HepG2 (cell line): ENCODE results near the gene PLEKHN1. TPM values are rescaled to one million over a fixed set of nuclear protein-coding genes. Genes with fewer than 3 reads are reported as not detected.

Experiments used
- DMAP1 ChIP-seq: IDR thresholded peaks from 2 replicates; pipeline ENCODE4 v1.6.1; 2016
- FOXO1 ChIP-seq: sonication (generic); formaldehyde crosslinking; IDR thresholded peaks from 2 replicates; pipeline ENCODE4 v1.4.0; 2020; ENCODE audit warnings: missing genetic modification reagents
- IKZF4 ChIP-seq: sonication (generic); formaldehyde crosslinking; IDR thresholded peaks from 2 replicates; pipeline ENCODE4 v1.5.1; 2020; ENCODE audit warnings: borderline replicate concordance, mild to moderate bottlenecking, low read depth, missing genetic modification reagents; ENCODE audit errors: not compliant biosample characterization
- KDM6A ChIP-seq: IDR thresholded peaks from 2 replicates; pipeline ENCODE4 v1.6.1; 2016; ENCODE audit warnings: low read depth
- PHB2 ChIP-seq: fragments of 450-650 bp; IDR thresholded peaks from 2 replicates; pipeline ENCODE4 v1.6.1; 2018; ENCODE audit not compliant: partially characterized antibody
- RFXANK ChIP-seq: IDR thresholded peaks from 2 replicates; pipeline ENCODE4 v1.6.1; 2016
- ZEB1 ChIP-seq: IDR thresholded peaks from 2 replicates; pipeline ENCODE4 v1.6.1; 2012; ENCODE audit warnings: mild to moderate bottlenecking, low read depth, inconsistent platforms; ENCODE audit not compliant: insufficient replicate concordance
- ZMYM3 ChIP-seq: sonication (generic); formaldehyde crosslinking; IDR thresholded peaks from 2 replicates; pipeline ENCODE4 v1.5.1; 2020; ENCODE audit warnings: mild to moderate bottlenecking, missing genetic modification reagents
- ZNF230 ChIP-seq: sonication (generic); formaldehyde crosslinking; IDR thresholded peaks from 2 replicates; pipeline ENCODE4 v1.4.0; 2020; ENCODE audit warnings: mild to moderate bottlenecking, missing genetic modification reagents
- polyA plus RNA-seq, 8 experiments: library from polyadenylated mRNA; depleted of rRNA in 3 of 8; stranded (reverse) in 7 of 8; unstranded in 1 of 8; fragments of >200 nt; fragmentation: Illumina TruSeq in 4 of 8; extraction: Trizol in 4 of 8; gene quantifications; 2 replicates each; pipeline versions ENCODE4 v1.2.1 to v1.2.3, GENCODE V29; 2011 to 2016; ENCODE audit warnings: low read depth in 4 of 8, missing spikeins in 1 of 8, mixed read lengths in 1 of 8; ENCODE audit not compliant: insufficient read depth in 1 of 8
- total RNA-seq, 5 experiments: library from RNA; depleted of rRNA; stranded (reverse); fragments of >200 nt; fragmentation: Illumina TruSeq; extraction: Trizol; gene quantifications; 2 replicates each; pipeline ENCODE4 v1.2.3, GENCODE V29; 2016; ENCODE audit warnings: low read depth in 1 of 5
- TF ChIP-seq, protein P1 (sequence below), 2 experiments: fragments of 450-650 bp in 1 of 2; sonication (generic) in 1 of 2; formaldehyde crosslinking in 1 of 2; IDR thresholded peaks; 2 replicates each; pipeline versions ENCODE4 v1.6.1 to v1.8.0; 2016 to 2022; ENCODE audit warnings: antibody characterized with exemption in 1 of 2, mild to moderate bottlenecking in 1 of 2, missing genetic modification reagents in 1 of 2
- TF ChIP-seq, protein P2 (sequence below): sonication (generic); formaldehyde crosslinking; IDR thresholded peaks from 2 replicates; pipeline ENCODE4 v1.5.0; 2020; ENCODE audit warnings: mild to moderate bottlenecking, missing genetic modification reagents
- TF ChIP-seq, protein P3 (sequence below): sonication (generic); formaldehyde crosslinking; IDR thresholded peaks from 2 replicates; pipeline ENCODE4 v1.8.0; 2022; ENCODE audit warnings: mild to moderate bottlenecking, missing genetic modification reagents
- TF ChIP-seq, protein P4 (sequence below): sonication (generic); formaldehyde crosslinking; IDR thresholded peaks from 2 replicates; pipeline ENCODE4 v1.4.0; 2020; ENCODE audit warnings: missing genetic modification reagents, borderline replicate concordance

PLEKHN1 gene
- total and polyA plus RNA-seq, 2 of the 13 experiments (the other 11 are each of a cell fraction or from before 2014, with no cell fraction given) = 0.42 to 0.58 TPM

DNA sequence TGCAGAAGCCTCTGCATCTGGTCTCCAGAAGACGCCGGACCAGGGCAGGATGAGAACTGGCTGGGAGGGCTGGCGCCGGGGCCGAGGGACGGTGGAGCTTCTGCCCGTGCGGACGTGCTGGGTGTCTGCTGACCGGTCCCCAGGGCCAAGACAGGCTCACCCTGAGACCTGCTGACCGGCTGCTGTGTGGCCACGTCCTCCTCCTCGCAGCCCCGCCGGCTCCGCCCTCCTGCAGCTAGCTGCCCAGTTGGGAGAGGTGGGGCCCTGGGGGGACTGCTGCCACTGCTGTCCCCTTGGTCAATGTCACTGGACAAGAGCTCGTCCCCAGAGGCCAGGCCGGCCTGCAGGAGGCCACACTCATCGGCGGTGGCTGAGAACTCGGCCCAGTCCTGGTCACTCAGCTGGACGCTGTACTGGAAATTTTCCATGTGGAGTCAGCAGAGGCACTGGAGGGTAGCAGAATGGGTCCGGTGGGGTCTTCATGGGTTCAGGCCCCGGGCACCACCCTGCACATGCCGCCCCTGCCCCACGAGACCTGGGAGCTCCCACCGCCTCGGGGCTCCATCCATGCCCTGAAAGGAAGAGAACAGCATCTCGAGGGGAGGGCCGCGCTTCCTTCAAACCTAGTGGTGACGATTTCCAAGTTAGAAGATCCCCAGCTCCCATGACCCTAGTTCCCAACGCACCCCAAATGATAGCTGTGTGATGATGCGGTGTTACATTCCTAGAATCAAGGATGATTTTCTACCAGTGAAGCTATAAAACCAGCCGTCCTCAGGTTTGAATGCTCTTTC, 14.5 kb downstream of the PLEKHN1 start (continued):
- TF ChIP-seq, protein P1, sequence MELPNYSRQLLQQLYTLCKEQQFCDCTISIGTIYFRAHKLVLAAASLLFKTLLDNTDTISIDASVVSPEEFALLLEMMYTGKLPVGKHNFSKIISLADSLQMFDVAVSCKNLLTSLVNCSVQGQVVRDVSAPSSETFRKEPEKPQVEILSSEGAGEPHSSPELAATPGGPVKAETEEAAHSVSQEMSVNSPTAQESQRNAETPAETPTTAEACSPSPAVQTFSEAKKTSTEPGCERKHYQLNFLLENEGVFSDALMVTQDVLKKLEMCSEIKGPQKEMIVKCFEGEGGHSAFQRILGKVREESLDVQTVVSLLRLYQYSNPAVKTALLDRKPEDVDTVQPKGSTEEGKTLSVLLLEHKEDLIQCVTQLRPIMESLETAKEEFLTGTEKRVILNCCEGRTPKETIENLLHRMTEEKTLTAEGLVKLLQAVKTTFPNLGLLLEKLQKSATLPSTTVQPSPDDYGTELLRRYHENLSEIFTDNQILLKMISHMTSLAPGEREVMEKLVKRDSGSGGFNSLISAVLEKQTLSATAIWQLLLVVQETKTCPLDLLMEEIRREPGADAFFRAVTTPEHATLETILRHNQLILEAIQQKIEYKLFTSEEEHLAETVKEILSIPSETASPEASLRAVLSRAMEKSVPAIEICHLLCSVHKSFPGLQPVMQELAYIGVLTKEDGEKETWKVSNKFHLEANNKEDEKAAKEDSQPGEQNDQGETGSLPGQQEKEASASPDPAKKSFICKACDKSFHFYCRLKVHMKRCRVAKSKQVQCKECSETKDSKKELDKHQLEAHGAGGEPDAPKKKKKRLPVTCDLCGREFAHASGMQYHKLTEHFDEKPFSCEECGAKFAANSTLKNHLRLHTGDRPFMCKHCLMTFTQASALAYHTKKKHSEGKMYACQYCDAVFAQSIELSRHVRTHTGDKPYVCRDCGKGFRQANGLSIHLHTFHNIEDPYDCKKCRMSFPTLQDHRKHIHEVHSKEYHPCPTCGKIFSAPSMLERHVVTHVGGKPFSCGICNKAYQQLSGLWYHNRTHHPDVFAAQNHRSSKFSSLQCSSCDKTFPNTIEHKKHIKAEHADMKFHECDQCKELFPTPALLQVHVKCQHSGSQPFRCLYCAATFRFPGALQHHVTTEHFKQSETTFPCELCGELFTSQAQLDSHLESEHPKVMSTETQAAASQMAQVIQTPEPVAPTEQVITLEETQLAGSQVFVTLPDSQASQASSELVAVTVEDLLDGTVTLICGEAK (IDR thresholded peaks at IDR 0.05) = no peak
- TF ChIP-seq, protein P1 (CRISPR knock-in tag; IDR thresholded peaks at IDR 0.05) = 0 out of 2 replicates have a peak, but pooled peaks have one; percentile 7
- TF ChIP-seq RFXANK (no peak), PHB2 (no peak), DMAP1 (CRISPR knock-in tag) (no peak), FOXO1 (CRISPR knock-in tag) (no peak; the same call in 1 of the 2 replicates), ZNF230 (CRISPR knock-in tag) (0 out of 2 replicates have a peak, but pooled peaks have one; percentile 68), ZMYM3 (CRISPR knock-in tag) (peak; percentile 59; the same call in 1 of the 2 replicates), ZEB1 (no peak), KDM6A (CRISPR knock-in tag) (no peak), IKZF4 (CRISPR knock-in tag) (no peak)
- TF ChIP-seq, protein P2, sequence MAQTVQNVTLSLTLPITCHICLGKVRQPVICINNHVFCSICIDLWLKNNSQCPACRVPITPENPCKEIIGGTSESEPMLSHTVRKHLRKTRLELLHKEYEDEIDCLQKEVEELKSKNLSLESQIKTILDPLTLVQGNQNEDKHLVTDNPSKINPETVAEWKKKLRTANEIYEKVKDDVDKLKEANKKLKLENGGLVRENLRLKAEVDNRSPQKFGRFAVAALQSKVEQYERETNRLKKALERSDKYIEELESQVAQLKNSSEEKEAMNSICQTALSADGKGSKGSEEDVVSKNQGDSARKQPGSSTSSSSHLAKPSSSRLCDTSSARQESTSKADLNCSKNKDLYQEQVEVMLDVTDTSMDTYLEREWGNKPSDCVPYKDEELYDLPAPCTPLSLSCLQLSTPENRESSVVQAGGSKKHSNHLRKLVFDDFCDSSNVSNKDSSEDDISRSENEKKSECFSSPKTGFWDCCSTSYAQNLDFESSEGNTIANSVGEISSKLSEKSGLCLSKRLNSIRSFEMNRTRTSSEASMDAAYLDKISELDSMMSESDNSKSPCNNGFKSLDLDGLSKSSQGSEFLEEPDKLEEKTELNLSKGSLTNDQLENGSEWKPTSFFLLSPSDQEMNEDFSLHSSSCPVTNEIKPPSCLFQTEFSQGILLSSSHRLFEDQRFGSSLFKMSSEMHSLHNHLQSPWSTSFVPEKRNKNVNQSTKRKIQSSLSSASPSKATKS (CRISPR knock-in tag) = no peak
- TF ChIP-seq, protein P3, sequence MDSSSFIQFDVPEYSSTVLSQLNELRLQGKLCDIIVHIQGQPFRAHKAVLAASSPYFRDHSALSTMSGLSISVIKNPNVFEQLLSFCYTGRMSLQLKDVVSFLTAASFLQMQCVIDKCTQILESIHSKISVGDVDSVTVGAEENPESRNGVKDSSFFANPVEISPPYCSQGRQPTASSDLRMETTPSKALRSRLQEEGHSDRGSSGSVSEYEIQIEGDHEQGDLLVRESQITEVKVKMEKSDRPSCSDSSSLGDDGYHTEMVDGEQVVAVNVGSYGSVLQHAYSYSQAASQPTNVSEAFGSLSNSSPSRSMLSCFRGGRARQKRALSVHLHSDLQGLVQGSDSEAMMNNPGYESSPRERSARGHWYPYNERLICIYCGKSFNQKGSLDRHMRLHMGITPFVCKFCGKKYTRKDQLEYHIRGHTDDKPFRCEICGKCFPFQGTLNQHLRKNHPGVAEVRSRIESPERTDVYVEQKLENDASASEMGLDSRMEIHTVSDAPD (CRISPR knock-in tag) = no peak
- TF ChIP-seq, protein P4, sequence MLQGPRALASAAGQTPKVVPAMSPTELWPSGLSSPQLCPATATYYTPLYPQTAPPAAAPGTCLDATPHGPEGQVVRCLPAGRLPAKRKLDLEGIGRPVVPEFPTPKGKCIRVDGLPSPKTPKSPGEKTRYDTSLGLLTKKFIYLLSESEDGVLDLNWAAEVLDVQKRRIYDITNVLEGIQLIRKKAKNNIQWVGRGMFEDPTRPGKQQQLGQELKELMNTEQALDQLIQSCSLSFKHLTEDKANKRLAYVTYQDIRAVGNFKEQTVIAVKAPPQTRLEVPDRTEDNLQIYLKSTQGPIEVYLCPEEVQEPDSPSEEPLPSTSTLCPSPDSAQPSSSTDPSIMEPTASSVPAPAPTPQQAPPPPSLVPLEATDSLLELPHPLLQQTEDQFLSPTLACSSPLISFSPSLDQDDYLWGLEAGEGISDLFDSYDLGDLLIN (CRISPR knock-in tag) = no peak
